CD4-positive, alpha-beta T cell treated with Interleukin-4 for 4 hours (primary cell): ENCODE data around the gene CCDC180.
"Not testable (repeated sequence)": the region's sequence is repeated elsewhere in the genome, so short reads cannot be mapped to it uniquely, and the experiment has no call there.

Experiments used
- DNase-seq: peaks from one replicate; pipeline ENCODE4 v3.0.0-alpha.2; 2020

Gene CCDC180

DNA sequence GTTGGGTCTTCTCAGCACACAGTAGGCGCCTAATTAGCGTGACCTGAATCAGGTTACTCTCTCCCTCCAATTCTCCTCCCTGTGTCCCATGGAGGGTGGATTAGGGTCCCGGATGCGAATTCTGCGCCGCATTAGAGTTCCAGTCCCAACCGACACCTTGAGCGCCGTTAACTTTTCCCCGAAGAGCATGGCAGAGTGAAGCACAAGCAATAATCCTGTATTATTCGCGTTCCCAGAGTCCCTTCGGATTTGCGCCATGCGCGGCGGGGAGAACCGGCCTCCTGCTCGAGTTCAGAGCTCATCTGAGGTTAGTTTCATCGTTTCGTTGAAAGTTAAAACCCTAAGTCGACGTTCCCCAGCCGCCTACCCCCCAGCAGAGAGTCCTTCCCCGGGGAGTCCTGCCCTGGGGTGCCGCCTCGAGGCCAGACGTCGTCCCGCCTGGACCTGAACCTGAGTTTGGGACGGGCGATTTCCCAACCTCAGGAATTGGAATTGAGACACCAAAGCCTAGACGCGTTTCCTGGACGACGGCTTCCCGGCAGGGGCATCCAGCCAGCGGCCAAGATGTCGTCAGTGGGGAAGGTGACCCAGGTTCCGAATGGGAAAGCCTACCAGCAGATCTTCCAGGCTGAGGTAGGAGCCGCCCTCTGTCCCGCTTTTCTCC lies at the start of gene CCDC180:
Gene CCDC180 (plus strand): TSS at position 160 of the 664 bp plus-strand sequence. CDS start 405 bp downstream, at position 565.
- no peak for DNase-seq

DNA sequence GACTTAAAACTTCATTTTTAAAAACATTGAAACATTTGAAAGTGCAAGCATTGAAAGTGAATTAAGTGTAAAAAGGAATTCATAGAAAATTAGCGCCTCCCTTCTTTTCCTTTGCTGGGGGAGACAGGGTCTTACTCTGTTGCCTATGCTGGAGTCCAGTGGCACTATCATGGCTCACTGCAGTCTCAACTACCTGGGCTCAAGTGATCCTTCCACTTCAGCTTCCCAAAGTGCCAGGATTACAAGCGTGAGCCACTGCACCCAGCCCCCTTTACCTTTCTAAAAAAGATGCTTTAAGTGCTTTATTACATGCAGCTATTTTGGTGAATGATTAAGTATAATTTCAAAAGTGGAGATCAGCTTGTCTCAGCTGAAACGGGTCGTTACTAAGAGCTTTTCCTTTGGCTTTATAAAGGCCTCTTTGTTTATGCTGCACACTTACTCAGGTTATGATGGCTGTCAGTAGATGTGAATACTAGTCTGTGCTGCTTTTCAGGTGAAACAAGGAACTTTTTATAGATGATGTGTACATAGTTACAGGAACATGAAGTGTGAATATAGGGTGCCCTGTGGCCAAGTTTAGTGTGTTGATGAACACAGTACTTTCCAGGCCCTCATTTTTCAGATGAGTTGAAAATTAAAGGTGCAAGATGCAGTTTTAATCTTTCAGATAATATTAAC lies 47.5 kb upstream of the CCDC180 start:
- not testable (repeated sequence) for DNase-seq

DNA sequence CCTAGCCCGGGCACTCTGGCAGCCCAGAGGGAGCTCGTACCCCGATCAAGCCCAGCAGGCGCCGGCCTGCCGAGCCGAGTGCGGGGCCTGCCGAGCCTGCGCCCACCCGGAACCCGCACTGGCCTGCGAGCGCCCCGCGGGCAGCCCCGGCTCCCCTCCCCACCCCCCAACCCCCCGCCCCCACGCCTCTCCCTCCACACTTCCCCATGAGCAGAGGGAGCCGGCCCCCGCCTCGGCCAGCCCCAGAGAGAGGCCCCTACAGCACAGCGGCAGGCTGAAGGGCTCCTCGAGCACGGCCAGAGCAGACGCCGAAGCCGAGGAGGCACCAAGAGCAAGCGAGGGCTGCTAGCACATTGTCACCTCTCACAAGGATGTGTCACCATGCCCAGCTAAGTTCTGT lies 36.2 kb upstream of the CCDC180 start:
- no peak for DNase-seq

DNA sequence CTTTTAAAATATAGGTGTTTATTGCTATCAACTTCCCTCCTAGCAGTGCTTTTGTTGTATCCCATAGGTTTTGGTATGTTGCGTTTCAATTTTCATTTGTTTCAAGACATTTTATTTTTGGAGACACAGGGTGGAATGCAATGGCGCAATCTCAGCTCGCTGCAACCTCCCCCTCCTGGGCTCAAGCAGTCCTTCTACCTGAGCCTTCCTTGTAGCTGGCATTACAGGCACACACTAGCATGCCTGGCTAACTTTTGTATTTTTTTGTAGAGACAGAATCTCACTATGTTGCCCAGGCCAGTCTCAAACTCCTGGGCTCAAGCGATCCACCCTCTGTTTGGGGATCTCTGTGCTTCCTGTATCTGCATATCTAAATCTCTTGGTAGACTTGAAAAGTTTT lies 35.4 kb upstream of the CCDC180 start:
- no peak for DNase-seq

DNA sequence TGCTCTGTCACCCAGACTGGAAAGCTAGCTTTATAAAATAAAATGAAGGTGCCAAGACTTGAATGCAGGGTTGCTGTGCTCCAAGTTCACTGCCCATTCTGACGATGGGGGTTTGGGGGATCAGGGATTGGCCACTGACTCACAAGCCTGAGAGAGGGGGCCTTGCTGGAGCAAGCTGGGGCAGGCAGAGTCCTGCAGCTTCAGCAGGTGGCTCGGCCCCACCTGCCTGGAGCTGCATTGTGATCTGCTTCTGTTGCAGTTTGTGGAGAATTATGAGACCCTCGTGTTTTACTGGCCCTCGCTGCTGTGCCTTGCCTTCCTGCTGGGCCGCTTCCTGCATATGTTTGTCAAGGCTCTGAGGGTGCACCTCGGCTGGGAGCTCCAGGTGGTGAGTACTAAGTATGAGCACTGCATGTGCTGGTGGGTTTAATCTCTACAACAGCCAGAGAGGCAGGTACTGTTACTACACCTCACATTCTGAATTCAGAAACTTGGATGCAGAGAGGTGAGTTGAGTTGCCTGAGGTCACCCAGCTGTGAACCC lies 31.1 kb upstream of the CCDC180 start:
- no peak for DNase-seq

DNA sequence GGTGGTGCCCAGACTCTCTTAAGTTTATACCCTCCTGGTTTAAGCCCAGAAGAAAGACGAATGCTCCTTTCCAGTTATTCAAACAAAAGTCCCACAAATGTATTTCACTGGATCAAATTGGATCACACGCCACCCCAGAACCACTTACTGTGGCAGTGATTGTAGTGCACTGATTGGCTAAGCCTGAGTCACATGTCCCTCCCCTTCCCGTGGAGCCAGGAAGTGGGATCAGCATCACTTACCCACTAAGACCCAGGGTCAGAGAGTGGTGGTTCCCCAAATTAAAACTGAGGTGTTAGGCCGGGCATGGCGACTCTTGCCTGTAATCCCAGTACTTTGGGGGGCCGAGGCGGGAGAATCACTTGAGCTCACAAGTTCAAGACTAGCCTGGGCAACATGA lies 29.5 kb upstream of the CCDC180 start:
- no peak for DNase-seq

DNA sequence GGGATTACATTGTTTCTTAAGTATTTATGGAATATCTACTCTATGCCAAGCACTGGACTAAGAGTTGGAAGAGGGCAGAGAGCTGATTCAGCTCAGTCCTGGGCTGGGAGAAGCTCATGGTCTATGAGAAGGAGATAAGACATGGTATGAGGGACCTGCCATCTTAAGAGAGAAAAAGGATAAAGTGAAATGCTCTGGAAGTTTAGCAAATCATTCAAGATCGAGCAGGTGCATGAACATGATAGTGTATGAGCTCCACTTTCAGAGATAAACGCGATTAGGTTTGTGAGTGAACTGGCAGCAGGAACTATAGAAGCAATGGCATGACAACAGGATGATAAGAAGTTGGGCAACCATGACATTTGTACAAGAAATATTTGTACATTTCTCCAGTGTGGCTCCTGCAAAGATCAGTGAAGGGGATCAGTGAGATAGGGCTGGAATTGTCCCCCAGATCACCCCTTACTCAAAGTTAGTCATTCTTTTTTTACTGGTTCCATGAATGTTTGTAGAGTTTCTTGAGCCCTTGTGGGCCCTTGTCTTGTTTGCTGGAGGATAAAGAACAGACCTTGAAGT lies 26.6 kb upstream of the CCDC180 start:
- DNase-seq, result no peak

DNA sequence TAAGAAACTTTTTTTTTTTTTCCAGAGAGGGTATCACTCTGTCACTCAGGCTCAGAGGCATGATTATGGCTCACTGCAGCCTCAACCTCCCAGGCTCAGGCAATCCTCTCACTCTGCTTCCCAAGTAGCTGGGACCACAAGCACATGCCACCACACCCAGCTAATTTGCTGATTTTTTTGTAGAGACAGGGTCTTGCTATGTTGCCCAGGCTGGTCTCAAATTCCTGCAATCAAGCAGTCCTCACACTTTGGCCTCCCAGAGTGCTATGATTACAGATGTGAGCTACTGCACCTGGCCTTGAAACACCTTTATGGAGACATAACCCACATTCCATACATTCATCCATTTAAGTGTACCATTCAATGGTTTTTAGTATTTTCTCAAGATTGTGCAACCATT lies 23.7 kb upstream of the CCDC180 start:
- DNase-seq, result no peak

DNA sequence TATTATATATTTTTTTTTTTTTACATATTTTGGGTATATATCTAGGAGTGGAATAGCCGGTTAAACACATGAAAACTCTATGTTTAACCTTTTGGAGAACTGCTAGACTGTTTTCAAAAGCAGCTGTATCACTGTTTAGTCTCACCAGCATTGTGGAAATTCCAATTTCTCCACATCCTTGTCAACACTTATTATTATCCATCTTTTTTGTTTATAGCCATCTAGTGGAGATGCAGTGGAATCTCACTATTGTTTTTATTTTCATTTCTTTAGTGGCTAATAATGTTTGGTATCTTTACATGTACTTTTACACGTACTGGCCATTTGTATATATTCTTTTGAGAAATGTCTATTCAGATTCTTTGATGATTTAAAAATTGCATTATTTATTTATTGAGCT lies 22.7 kb upstream of the CCDC180 start:
- no peak for DNase-seq

DNA sequence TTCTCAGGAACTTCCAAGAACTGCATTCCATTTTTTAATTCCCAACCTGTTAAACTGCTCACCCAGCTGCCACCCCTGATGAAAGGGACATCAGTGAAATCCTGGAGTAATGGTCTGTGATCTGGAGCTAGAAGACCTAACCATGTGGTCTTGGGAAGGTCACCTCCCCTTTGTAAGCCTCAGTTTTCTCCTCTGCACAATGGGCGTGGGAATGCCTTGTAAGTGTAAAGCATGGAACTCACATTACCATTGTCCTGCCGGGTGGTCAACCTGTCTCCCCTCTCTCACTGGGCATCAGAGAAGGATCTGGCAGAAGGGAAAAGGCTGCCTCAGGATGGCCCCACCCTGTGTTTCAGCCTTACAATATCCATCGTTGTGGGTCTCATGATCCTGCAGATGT lies 15.3 kb upstream of the CCDC180 start:
- no peak for DNase-seq

DNA sequence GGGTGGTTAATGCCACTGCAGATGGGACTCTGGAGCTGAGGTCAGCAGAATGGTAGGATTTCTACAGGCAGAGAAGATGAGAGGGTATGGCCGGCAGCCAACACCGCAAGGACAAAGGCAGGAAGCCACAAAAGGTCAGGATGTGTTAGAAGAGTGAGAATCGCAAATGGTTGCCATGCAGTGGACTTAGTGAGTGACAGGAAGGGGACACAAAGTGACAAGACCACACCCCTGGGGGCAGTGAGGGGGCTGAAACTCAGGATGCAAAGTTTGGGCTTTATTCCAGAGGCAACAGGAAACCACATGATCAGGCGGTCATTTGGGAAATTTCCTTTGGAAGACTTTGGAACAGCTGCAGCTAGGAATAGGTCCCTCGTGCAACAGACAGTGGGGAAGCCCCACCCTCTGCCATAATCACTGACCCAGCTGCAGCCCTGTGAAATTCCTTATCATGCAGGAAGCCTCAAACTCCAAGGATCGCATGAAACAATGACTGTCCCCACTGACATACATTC lies 14.2 kb upstream of the CCDC180 start:
- no peak for DNase-seq

DNA sequence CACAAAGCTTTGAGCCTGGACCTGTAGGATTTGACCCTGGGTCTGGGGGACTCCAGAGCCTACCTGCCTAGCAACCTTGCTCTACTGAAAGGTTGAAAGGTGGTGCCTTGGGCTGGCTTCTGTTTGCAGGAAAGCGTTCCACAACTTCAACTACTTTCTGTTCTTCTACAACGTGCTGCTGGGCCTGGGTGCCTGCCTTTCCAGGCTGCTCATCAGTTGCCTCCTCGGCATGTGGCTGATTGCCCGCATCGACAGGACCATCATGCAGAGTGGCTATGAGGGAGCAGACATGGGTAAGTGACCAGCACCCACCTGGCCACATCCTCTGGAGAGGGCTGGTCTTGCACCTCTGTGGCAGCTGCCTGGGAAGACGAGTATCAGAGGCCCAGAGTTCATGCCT lies 13.6 kb upstream of the CCDC180 start:
- no peak for DNase-seq

DNA sequence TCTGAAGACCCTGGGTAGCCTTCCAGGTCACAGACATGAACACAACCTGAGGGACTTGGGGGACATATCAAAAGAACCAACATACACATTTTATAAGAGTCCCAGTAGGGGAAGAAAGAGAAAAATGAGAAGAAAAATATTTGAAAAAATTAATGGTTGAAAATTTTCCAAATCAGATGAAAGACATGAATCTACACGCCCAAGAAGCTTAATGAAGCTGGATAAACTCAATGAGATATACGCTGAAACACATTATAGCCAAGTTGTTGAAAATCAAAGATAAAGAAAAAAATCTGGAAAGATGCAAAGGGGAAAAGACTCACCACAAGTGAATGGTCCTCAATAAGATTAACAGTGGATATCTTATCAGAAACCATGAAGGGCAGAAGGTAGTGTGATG lies 9.6 kb upstream of the CCDC180 start:
- no peak for DNase-seq

DNA sequence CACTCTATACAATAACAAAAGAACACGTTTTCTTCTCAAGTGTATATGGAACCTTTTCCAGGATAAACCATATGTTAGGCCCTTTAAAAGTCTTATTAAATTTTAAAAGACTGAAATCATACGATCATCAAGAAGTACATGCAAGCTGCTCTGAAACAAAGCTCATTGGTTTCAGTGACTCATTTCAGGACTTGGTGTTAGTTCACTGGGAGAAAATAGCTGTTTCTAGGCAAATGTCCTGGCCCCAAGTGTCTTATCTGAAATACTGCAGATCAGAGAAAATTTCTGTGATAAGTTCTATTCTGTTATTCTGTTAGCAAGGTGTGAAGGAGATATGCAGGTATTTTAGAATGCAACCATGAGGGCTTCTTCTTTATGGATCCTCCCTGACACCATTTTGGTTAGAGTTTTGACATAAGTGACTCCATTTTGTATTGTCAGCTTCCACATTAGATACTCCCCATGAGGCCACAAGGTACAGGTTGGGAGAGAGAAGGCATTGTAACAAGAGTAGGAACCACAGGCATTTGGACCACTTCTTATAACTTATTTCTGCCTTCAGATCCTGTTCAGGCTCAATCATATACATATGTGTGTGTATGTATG lies 7.5 kb upstream of the CCDC180 start:
- DNase-seq, result no peak

DNA sequence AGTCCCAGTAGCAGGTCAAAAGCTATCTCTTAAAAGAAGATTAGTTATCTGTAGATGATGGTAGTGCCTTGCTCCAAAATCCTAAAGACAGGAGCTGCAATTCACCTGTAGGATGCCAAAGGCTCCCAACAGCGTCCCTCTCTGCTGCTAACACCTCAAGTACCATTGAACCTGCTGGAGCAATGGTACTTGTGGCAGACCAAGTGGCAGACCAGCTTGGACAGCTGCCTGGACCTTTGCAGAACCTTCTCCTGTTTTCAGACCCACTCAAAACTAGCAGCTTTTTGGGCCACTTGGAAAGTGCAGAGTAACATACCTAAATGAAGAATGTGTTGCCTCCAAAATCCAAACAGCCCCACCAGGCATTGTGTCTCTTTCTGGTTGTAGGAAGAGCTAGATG lies 6.9 kb upstream of the CCDC180 start:
- DNase-seq, result no peak

DNA sequence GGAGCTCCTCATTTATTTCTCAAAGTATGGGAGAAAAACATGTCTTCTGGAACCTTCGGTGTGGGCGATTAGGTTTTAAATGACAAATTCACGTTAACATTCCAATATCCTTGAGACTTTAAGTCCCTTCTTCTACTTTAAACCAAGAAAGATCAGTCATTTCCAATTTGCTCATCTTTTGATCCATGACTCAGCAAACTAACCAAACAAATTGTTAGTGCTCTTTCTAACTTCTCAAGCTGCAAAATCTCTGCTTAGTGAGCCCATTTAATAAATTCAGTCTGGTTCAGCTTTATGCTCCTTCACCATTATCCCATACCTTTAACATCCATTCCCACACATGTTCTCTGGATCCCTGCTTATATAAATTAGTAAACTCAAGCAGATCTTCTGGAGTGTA lies 5.5 kb upstream of the CCDC180 start:
- DNase-seq, result no peak

DNA sequence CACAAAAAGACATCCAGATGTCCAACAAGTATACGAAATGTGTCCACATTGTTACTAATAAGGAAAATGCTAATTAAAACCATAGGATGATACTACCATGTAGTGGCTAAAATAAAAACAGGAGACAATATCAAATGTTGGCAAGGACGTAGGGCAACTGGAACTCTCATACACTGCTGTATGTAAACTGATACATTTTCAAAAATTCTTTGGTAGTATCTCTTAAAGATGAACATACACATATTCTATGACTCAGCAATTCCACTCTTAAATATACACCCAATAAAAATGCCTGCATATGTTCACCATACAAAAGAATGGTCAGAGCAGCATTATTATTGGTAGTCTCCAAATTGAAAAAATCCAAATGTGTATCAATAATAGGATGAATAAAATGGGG lies 2.9 kb upstream of the CCDC180 start:
- no peak for DNase-seq

DNA sequence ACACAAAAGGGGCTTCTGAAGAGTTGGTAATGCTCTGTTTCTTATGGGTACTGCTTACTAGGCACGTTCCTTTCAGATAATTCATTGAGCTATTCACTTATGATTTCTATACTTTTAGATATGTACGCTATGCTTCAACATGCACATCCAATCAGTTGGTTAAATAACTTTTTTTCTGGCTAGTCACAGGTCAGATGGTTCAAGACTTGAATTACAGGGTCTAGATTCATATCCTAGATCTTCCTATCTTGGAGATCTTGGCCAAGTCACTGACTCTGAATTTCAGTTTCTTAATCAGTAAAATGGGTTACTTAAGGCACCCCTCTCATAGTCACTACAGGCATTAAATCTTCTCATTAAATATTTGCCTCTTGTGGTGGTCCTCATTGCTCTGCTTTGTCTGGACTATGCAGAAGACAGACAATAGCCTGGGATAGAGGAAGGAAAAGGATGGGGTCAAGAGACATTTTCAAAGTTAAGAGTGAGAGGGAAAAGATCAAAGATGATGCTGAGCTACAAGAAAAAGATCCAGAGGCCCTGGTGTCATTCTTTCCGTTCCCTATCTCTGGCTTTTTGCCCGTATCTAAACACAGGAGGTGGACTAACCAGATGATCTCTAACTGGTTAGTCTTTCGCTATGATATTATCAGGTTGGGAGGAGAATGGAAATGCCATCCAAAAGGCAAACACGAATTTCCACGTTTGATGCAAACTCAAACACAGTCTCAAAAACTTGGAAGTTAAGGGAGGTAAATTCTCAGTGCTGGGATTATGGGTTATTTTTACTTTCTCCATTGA lies 1.8 kb upstream of the CCDC180 start:
- no peak for DNase-seq

DNA sequence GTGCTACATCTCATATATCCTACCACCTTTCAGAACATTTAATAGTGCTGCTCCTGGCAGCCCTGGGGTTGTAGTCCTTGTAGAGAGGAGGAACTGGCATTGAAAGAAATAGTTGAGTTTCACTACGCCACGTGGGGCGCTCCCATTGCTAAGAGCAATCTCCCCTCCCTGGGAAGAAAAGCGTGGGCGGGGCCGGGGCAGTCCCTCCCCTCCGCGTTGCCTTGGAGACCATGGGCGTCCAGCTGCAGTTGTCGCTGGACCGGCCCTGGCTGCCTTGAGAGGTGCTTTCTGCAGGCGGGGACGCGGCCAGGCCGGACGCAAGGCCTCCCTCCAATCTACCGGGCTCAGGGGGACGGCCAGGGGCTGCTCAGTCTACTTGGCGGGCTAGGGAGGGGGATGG lies 368 bp upstream of the CCDC180 start:
- no peak for DNase-seq

DNA sequence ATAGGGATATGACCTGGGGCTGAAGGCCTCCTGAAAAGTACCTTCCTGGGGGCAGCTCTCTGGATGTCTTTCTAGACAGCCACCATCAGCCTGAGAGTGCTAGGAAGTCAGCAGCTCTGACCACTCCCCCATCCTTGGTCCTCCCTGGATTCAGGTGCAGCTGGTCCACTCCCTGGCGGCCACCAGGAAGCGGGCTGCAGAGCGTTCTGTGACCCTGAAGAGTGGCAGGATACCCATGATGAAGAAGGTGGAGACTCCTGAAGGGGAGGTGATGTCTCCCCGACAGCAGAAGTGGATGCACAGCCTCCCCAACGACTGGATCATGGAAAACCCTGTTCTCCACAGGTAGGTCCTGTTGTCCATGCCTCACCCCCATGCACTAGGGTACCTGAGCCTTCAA lies 1.8 kb downstream of the CCDC180 start:
- DNase-seq, result no peak

DNA sequence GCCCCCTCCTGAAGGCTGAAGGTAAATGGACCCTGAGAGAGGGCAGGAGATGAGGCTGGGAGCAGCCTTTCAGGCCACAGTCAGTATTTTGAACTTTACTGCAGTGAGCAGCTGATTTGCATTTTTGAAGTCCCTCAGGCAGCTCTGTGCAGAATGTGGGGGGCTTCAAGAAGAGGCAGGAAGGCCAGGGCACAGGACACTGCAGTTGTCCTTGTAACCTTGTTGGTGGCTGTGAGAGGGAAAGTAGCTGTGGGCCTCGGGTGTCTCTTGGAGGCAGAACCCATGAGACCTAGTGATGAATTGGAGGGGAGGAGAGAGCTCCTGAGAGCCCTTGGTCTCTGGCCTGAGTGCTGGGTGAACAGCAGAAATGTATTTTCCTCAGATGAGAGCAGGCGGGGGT lies 2.6 kb downstream of the CCDC180 start:
- DNase-seq, result no peak

DNA sequence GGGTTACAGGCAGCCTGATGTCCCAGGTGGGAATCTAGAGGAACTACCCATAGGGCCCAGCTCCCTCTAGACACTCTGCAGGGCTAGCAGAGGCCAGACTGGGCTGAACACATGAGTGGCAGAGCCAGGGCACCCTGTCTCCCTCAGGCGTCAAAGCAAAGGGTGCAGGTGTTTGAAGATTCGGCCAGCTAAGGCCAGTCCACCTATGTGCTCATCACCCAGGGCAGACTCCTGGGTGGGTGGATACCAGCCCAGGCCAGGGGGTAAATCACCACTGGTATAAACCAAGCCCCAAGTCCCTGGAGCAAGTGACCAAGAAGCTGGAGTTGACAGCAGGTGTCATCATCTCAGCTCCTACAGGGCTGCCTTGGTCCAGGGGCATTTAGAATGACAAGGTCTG lies 3.4 kb downstream of the CCDC180 start:
- no peak for DNase-seq
